Mucosa of stomach (tissue), 1 donor: ENCODE results near the gene JAM3.

Experiments
- H3K27me3 ChIP-seq: one replicate; pipeline ENCODE4 v1.7.0; 2013; ENCODE audit warnings: mild to moderate bottlenecking, low read length; ENCODE audit not compliant: control insufficient read depth, insufficient read depth
- H3K36me3 ChIP-seq: one replicate; pipeline ENCODE4 v1.7.0; 2013; ENCODE audit warnings: low read length; ENCODE audit not compliant: control insufficient read depth, insufficient read depth
- H3K4me1 ChIP-seq: one replicate; pipeline ENCODE4 v1.7.0; 2013; ENCODE audit warnings: mild to moderate bottlenecking, low read length; ENCODE audit not compliant: control insufficient read depth, insufficient read depth
- H3K4me3 ChIP-seq: one replicate; pipeline ENCODE4 v1.7.0; 2013; ENCODE audit warnings: low read length
- H3K9ac ChIP-seq: one replicate; pipeline ENCODE4 v1.7.0; 2013; ENCODE audit warnings: mild to moderate bottlenecking, low read length, moderate library complexity
- H3K9me3 ChIP-seq: one replicate; pipeline ENCODE4 v1.7.0; 2013; ENCODE audit warnings: mild to moderate bottlenecking, low read length, moderate library complexity; ENCODE audit not compliant: control insufficient read depth
- donor health status: Pancreatic carcinoma.

Gene JAM3

DNA sequence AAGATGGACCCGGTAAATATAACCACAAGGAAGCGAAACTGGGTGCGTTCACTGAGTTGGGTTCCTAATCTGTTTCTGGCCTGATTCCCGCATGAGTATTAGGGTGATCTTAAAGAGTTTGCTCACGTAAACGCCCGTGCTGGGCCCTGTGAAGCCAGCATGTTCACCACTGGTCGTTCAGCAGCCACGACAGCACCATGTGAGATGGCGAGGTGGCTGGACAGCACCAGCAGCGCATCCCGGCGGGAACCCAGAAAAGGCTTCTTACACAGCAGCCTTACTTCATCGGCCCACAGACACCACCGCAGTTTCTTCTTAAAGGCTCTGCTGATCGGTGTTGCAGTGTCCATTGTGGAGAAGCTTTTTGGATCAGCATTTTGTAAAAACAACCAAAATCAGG lies 80.5 kb downstream of the JAM3 start:
- no peak overlapping the region for H3K9ac ChIP-seq
- H3K4me1 ChIP-seq: no peaks in the 10 kb centered on the region
- H3K4me3 ChIP-seq: no peak overlapping the region
- no peaks in the 10 kb centered on the region for H3K27me3 ChIP-seq
- no peaks in the 10 kb centered on the region for H3K9me3 ChIP-seq
- no peaks in the 10 kb centered on the region for H3K36me3 ChIP-seq

- Histone ChIP-seq H3K27me3 (no peaks in the 10 kb centered on the region), H3K4me3 (no peak overlapping the region), H3K9ac (no peak overlapping the region), H3K9me3 (no peaks in the 10 kb centered on the region), H3K36me3 (no peaks in the 10 kb centered on the region), H3K4me1 (no peaks in the 10 kb centered on the region)
Observed at GRCh38 chr11:134150195-134150903, 81.5 kb downstream of the JAM3 start.

- Histone ChIP-seq H3K4me1 (no peaks in the 10 kb centered on the region), H3K36me3 (no peaks in the 10 kb centered on the region), H3K9ac (no peak overlapping the region), H3K9me3 (no peaks in the 10 kb centered on the region), H3K27me3 (no peaks in the 10 kb centered on the region), H3K4me3 (no peak overlapping the region)
Observed at GRCh38 chr11:134151083-134151747, 82.3 kb downstream of the JAM3 start.

DNA sequence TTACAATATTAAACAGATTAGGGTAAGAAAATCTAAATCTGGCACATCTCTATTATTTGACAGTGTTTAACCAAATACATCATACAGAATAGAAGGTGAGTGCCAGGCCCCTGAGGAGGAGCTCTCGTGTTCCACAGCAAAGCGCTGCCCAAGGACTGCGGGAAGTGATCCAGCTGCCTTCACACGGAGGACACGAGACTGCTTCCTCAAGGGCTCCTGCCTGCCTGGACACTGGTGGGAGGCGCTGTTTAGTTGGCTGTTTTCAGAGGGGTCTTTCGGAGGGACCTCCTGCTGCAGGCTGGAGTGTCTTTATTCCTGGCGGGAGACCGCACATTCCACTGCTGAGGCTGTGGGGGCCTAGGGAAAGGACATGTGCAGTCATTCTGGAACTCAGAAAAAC lies 83.8 kb downstream of the JAM3 start:
- Histone ChIP-seq H3K9ac (no peak overlapping the region), H3K36me3 (no peaks in the 10 kb centered on the region), H3K27me3 (no peaks in the 10 kb centered on the region)

GRCh38 chr11:134153147-134153905 lies 84.5 kb downstream of the JAM3 start:
- Histone ChIP-seq H3K36me3 (no peaks in the 10 kb centered on the region), H3K4me1 (no peaks in the 10 kb centered on the region), H3K27me3 (no peaks in the 10 kb centered on the region), H3K9me3 (no peaks in the 10 kb centered on the region), H3K9ac (no peak overlapping the region), H3K4me3 (no peak overlapping the region)

More for the DNA sequence above, 83.8 kb downstream of the JAM3 start:
- H3K9me3 ChIP-seq: no peaks in the 10 kb centered on the region
- H3K4me3 ChIP-seq: no peak overlapping the region
- no peaks in the 10 kb centered on the region for H3K4me1 ChIP-seq

DNA sequence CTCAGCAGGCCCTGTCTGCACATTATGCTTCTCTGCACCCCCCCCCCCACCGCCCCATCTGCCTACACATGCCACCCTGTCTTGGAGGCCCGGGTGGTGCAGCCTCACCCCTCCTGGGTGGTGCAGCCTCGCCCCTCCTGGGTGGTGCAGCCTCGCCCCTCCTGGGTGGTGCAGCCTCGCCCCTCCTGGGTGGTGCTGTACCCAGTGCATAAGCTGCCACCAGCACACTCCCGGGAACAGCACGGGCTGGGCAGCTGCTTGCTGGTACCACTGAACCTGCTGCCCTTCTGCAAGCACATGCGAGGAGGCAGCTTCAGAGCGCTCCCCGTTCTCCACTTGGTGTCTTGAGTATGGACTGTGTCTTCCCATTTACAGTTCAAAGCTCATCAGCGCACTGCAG lies 85.6 kb downstream of the JAM3 start:
- H3K9me3 ChIP-seq: no peaks in the 10 kb centered on the region
- H3K36me3 ChIP-seq: no peaks in the 10 kb centered on the region
- no peaks in the 10 kb centered on the region for H3K27me3 ChIP-seq
- no peak overlapping the region for H3K9ac ChIP-seq
- no peak overlapping the region for H3K4me3 ChIP-seq
- H3K4me1 ChIP-seq: no peaks in the 10 kb centered on the region

DNA sequence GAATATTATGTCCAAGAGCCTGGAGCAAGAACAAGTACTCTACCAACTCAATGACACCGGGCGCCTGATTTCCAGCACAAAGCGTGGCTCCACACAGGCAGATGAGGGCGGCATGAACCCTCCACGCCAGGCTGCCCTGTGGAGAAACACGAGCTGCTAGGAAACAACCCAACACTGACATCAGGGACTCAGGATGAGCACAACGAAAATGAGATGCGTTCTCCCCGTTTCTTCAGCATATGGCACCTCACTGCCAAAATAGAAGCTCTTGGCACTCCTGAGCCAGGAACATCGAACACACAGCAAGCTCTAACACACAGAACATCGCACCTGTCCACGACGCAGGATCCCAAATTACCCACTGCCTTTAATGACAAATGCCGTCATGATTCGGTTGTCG lies 86.6 kb downstream of the JAM3 start:
- Histone ChIP-seq H3K27me3 (no peaks in the 10 kb centered on the region), H3K4me1 (no peaks in the 10 kb centered on the region), H3K9me3 (no peaks in the 10 kb centered on the region), H3K36me3 (no peaks in the 10 kb centered on the region), H3K4me3 (no peak overlapping the region), H3K9ac (no peak overlapping the region)

DNA sequence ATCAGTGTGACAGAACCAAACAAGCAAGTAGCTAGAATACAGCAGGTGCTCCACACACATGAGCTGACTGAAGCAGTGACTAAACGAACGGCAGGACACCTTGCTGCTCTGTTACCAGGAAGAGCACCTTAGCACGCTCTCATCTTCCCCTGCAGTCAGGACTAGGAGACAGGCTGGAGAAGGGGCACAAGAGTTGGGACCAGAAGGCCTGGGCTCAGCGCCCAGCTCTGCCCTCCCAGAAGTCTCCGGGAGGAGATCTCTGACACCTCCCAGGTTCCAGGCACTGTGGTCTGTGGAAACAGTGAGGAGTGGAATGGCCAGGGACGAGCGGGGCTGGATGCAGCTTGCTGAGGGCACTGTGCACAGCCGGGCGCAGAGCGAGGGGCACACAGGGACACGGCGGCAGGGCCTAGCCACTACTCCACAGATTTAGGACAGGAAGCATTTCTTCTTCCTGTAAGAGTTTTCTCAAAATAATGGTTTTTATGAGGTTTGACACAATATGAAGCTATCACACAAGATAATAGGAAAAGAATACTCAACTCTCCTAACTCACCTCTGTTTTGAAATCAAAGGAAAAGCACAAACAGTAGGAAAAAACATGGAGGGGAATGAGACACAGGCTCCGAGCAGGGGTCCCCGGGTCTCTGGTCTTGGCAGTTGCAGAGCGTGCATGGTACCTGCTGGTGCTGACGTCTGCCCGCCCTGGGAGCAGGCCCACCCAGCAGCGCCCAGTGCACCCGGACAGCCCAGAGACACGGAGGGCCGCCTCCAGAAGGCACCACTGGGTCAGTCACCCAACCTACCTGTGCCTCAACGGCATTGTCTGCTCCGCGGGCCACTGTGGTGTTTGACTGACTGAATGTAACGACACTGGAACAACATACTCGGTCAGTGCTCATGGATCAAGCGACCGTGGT lies 87.3 kb downstream of the JAM3 start:
- H3K4me3 ChIP-seq: no peak overlapping the region
- H3K9ac ChIP-seq: no peak overlapping the region
- no peaks in the 10 kb centered on the region for H3K9me3 ChIP-seq
- no peaks in the 10 kb centered on the region for H3K36me3 ChIP-seq
- no peaks in the 10 kb centered on the region for H3K4me1 ChIP-seq
- H3K27me3 ChIP-seq: no peaks in the 10 kb centered on the region

- Histone ChIP-seq H3K36me3 (no peaks in the 10 kb centered on the region), H3K4me3 (no peak overlapping the region), H3K9ac (no peak overlapping the region), H3K9me3 (no peaks in the 10 kb centered on the region), H3K27me3 (no peaks in the 10 kb centered on the region), H3K4me1 (no peaks in the 10 kb centered on the region)
Observed at GRCh38 chr11:134157451-134157850, 88.6 kb downstream of the JAM3 start.

DNA sequence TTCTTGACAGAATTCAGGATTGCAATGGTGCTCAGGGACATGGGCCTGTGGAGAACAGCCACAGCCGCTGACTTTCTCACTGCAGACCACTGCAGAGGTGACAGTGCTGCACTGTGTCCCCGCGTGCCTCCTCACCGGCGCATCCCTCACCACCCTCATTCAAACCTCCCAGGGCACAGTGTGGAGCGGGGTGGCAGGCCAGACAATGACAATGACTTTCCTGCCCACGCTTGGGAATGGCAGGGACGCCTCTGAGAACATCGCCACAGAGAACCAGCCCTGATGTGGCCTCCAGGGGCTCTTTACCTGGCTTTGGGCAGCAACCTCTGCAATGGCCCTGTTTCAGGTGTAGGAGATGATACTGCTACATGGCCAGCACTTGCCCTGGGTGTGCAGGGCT lies 89.2 kb downstream of the JAM3 start:
- H3K4me1 ChIP-seq: no peaks in the 10 kb centered on the region
- no peaks in the 10 kb centered on the region for H3K27me3 ChIP-seq

GRCh38 chr11:134159652-134160051 lies 90.8 kb downstream of the JAM3 start:
- Histone ChIP-seq H3K27me3 (no peaks in the 10 kb centered on the region), H3K4me3 (no peak overlapping the region), H3K9me3 (no peaks in the 10 kb centered on the region), H3K9ac (no peak overlapping the region), H3K4me1 (no peaks in the 10 kb centered on the region), H3K36me3 (no peaks in the 10 kb centered on the region)

More for the DNA sequence above, 89.2 kb downstream of the JAM3 start:
- H3K9ac ChIP-seq: no peak overlapping the region
- no peaks in the 10 kb centered on the region for H3K36me3 ChIP-seq
- no peak overlapping the region for H3K4me3 ChIP-seq
- H3K9me3 ChIP-seq: no peaks in the 10 kb centered on the region
